Ovary (tissue), 3 donors: ENCODE results near the gene TRIM44.

ENCODE experiments used
- EP300 ChIP-seq: sonication (generic); formaldehyde crosslinking; IDR thresholded peaks from one replicate; pipeline ENCODE4 v1.6.1; 2017; ENCODE audit warnings: antibody characterized with exemption
- POLR2A ChIP-seq: fragments of 450-650 bp; IDR thresholded peaks from one replicate; pipeline ENCODE4 v1.6.1; 2017; ENCODE audit warnings: antibody characterized with exemption, mild to moderate bottlenecking, moderate library complexity
- TF ChIP-seq, protein P1 (sequence below), 3 donors: fragments of 450-650 bp in 2 of 3; fragments of 200-600 bp in 1 of 3; IDR thresholded peaks; one replicate each; pipeline versions ENCODE4 v1.5.1 to v1.8.0; 2016 to 2022; ENCODE audit warnings: antibody characterized with exemption in 3 of 3, mild to moderate bottlenecking in 1 of 3
- donor health status: DM: no; HTN: no; CAD: no.

- TF ChIP-seq, protein P1, sequence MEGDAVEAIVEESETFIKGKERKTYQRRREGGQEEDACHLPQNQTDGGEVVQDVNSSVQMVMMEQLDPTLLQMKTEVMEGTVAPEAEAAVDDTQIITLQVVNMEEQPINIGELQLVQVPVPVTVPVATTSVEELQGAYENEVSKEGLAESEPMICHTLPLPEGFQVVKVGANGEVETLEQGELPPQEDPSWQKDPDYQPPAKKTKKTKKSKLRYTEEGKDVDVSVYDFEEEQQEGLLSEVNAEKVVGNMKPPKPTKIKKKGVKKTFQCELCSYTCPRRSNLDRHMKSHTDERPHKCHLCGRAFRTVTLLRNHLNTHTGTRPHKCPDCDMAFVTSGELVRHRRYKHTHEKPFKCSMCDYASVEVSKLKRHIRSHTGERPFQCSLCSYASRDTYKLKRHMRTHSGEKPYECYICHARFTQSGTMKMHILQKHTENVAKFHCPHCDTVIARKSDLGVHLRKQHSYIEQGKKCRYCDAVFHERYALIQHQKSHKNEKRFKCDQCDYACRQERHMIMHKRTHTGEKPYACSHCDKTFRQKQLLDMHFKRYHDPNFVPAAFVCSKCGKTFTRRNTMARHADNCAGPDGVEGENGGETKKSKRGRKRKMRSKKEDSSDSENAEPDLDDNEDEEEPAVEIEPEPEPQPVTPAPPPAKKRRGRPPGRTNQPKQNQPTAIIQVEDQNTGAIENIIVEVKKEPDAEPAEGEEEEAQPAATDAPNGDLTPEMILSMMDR (IDR thresholded peaks at IDR 0.05) = no peak
- TF ChIP-seq POLR2A = no peak
- no peak for TF ChIP-seq EP300
These were observed 15.9 kb downstream of the TRIM44 start for GRCh38 chr11:35678471-35678870.
